Testis (tissue), 3 donors: ENCODE results near the gene MEGF8. TPM values are rescaled to one million over a fixed set of nuclear protein-coding genes. Genes with fewer than 3 reads are reported as not detected.

ENCODE experiments used
- DNase-seq: peaks from one replicate; pipeline ENCODE4 v3.0.0-alpha.2; 2019
- H3K27ac ChIP-seq, 2 donors: fragments of 200-600 bp; sonication (generic); one replicate each; pipeline ENCODE4 v1.5.1; 2019
- H3K27me3 ChIP-seq: fragments of 200-600 bp; sonication (generic); one replicate; pipeline ENCODE4 v1.5.1; 2019
- H3K36me3 ChIP-seq: fragments of 200-600 bp; sonication (generic); one replicate; pipeline ENCODE4 v1.5.1; 2017; ENCODE audit warnings: low read depth; ENCODE audit errors: missing control alignments
- H3K4me1 ChIP-seq: fragments of 200-600 bp; sonication (generic); one replicate; pipeline ENCODE4 v1.5.1; 2019
- H3K4me3 ChIP-seq, 2 donors: fragments of 200-600 bp; sonication (generic); one replicate each; pipeline ENCODE4 v1.5.1; 2017 to 2019
- H3K9me3 ChIP-seq: fragments of 200-600 bp; sonication (generic); one replicate; pipeline ENCODE4 v1.5.1; 2017
- CTCF ChIP-seq, 3 experiments: fragments of 450-650 bp in 2 of 3; fragments of 200-600 bp in 1 of 3; sonication (generic) in 1 of 3; IDR thresholded peaks; one replicate each; pipeline ENCODE4 v1.5.1; 2016 to 2019; ENCODE audit warnings: antibody characterized with exemption in 3 of 3, mild to moderate bottlenecking in 2 of 3, moderate library complexity in 1 of 3
- POLR2A ChIP-seq: fragments of 450-650 bp; IDR thresholded peaks from one replicate; pipeline ENCODE4 v1.6.1; 2017; ENCODE audit warnings: antibody characterized with exemption, mild to moderate bottlenecking, moderate library complexity
- WGBS, 2 donors: methylation state at CpG; one replicate each; pipeline ENCODE4 v1.1.5; 2018; 5-methylcytosine and 5-hydroxymethylcytosine counted together
- intact Hi-C: fragments of 100-400 bp; cut with DNase I; formaldehyde crosslinking; loops from one replicate; pipeline ENCODE4 v1.15.1; 2023; ENCODE audit warnings: low total_unique reads
- polyA plus RNA-seq: library from polyadenylated mRNA; stranded (reverse); fragments of 350-450 nt; fragmentation: Illumina TruSeq; extraction: RNeasy Lipid Tissue Mini Kit (QIAGEN cat#74804); gene quantifications from one replicate; pipeline ENCODE4 v1.2.3, GENCODE V29; 2014; ENCODE audit warnings: low read depth, low replicate concordance; ENCODE audit not compliant: insufficient read depth
- total RNA-seq, 2 donors: library from RNA; depleted of rRNA; stranded (reverse); fragments of >200 nt; gene quantifications; one replicate each; pipeline ENCODE4 v1.2.3, GENCODE V29; 2016

MEGF8 gene
- total and polyA plus RNA-seq, 3 donors from 2014 or later, result 18.8 to 27.3 (median 26.9) TPM

GRCh38 chr19:42297039-42297438 lies 28.4 kb upstream of the MEGF8 start:
- peaks cover 5% of the 10 kb centered on the region for H3K4me1 ChIP-seq
- no peaks in the 10 kb centered on the region for H3K27me3 ChIP-seq
- no peak for DNase-seq
- no peak for TF ChIP-seq POLR2A
- no peak for TF ChIP-seq CTCF (IDR thresholded peaks at IDR 0.05)
- no peak overlapping the region for H3K4me3 ChIP-seq
- WGBS, 2 donors, result 92 to 94% methylated on average over 15 of the region's 15 CpGs
- H3K9me3 ChIP-seq, result no peaks in the 10 kb centered on the region
- H3K36me3 ChIP-seq, result no peaks in the 10 kb centered on the region
- H3K27ac ChIP-seq, result no peak overlapping the region
- intact Hi-C loops, result no loop called here

- no peak for DNase-seq
- Histone ChIP-seq H3K4me3 (peak within 1 kb of the TSS; percentile 57 to 62), H3K27me3 (no peaks in the 10 kb centered on the region), H3K9me3 (no peaks in the 10 kb centered on the region), H3K27ac (peak within 1 kb of the TSS; percentile 2 to 61), H3K36me3 (no peaks in the 10 kb centered on the region), H3K4me1 (peaks cover 9% of the 10 kb centered on the region)
- intact Hi-C loops, result no loop called here
- no peak for TF ChIP-seq POLR2A
- no peak for TF ChIP-seq CTCF (IDR thresholded peaks at IDR 0.05)
- WGBS, 2 donors, result 6 to 15% methylated on average over 5 to 21 of the region's 21 CpGs
Measured at GRCh38 chr19:42301646-42302203, 23.7 kb upstream of the MEGF8 start, which contains the start of gene PRR19. Gene PRR19 (plus strand): TSS chr19:42302132. CDS start chr19:42309585, 7,453 bp downstream.

GRCh38 chr19:42303101-42303464 lies 22.4 kb upstream of the MEGF8 start:
- Histone ChIP-seq H3K9me3 (no peaks in the 10 kb centered on the region), H3K27ac (no peak overlapping the region), H3K4me3 (peak overlapping the region; percentile 57 to 62), H3K4me1 (peaks cover 9% of the 10 kb centered on the region), H3K36me3 (no peaks in the 10 kb centered on the region), H3K27me3 (no peaks in the 10 kb centered on the region)
- no peak for DNase-seq
- TF ChIP-seq CTCF (IDR thresholded peaks at IDR 0.05), result no peak
- TF ChIP-seq POLR2A, result no peak
- intact Hi-C loops, result no loop called here
- 40 to 55% methylated on average over 11 of the region's 11 CpGs for WGBS, 2 donors

- Histone ChIP-seq H3K4me3 (no peak overlapping the region), H3K36me3 (no peaks in the 10 kb centered on the region), H3K27ac (no peak overlapping the region), H3K4me1 (peaks cover 9% of the 10 kb centered on the region), H3K9me3 (no peaks in the 10 kb centered on the region), H3K27me3 (no peaks in the 10 kb centered on the region)
- no peak for TF ChIP-seq CTCF (IDR thresholded peaks at IDR 0.05)
- 91% methylated on average over 8 of the region's 8 CpGs for WGBS, 2 donors
- intact Hi-C loops, result no loop called here
- DNase-seq, result no peak
Measured at GRCh38 chr19:42303876-42304275, 21.6 kb upstream of the MEGF8 start.

- TF ChIP-seq POLR2A (no peak), CTCF (IDR thresholded peaks at IDR 0.05) (no peak)
- Histone ChIP-seq H3K27ac (no peak overlapping the region), H3K9me3 (no peaks in the 10 kb centered on the region), H3K36me3 (no peaks in the 10 kb centered on the region), H3K4me1 (peaks cover 6% of the 10 kb centered on the region), H3K4me3 (peak overlapping the region; percentile 34 to 36), H3K27me3 (no peaks in the 10 kb centered on the region)
- peak; percentile 81 for DNase-seq
- intact Hi-C loops, result no loop called here
- 67 to 71% methylated on average over 22 of the region's 22 CpGs for WGBS, 2 donors
Measured at GRCh38 chr19:42306646-42307045, 18.8 kb upstream of the MEGF8 start.
